WERI-Rb-1 (cell line): ENCODE measurements around the gene BRD7.

ENCODE experiments used
- DNase-seq: peaks from one replicate; pipeline ENCODE4 v3.0.0-alpha.2; 2020
- H3K27ac ChIP-seq: fragments of 250-450 bp; sonication (Bioruptor Pico); 2 replicates; pipeline ENCODE4 v1.5.1; 2020; ENCODE audit warnings: mild to moderate bottlenecking, moderate library complexity
- H3K27me3 ChIP-seq: fragments of 250-450 bp; sonication (Bioruptor Pico); 2 replicates; pipeline ENCODE4 v1.5.1; 2021; ENCODE audit warnings: mild to moderate bottlenecking, low read depth, moderate library complexity; ENCODE audit not compliant: insufficient read depth, severe bottlenecking
- H3K36me3 ChIP-seq: fragments of 250-450 bp; sonication (Bioruptor Pico); 2 replicates; pipeline ENCODE4 v1.5.1; 2020; ENCODE audit warnings: mild to moderate bottlenecking, moderate library complexity
- H3K4me3 ChIP-seq: 2 replicates; pipeline ENCODE4 v1.5.1; 2011; ENCODE audit warnings: low read depth, mild to moderate bottlenecking, control low read depth, low read length
- H3K9me3 ChIP-seq: fragments of 250-450 bp; sonication (Bioruptor Pico); 2 replicates; pipeline ENCODE4 v1.5.1; 2021; ENCODE audit warnings: mild to moderate bottlenecking, moderate library complexity; ENCODE audit not compliant: severe bottlenecking
- TF ChIP-seq, protein P1 (sequence below): IDR thresholded peaks from 2 replicates; pipeline ENCODE4 v1.5.1; 2011; ENCODE audit warnings: low read depth, mild to moderate bottlenecking, control low read depth, inconsistent platforms, low read length

BRD7 gene

DNA sequence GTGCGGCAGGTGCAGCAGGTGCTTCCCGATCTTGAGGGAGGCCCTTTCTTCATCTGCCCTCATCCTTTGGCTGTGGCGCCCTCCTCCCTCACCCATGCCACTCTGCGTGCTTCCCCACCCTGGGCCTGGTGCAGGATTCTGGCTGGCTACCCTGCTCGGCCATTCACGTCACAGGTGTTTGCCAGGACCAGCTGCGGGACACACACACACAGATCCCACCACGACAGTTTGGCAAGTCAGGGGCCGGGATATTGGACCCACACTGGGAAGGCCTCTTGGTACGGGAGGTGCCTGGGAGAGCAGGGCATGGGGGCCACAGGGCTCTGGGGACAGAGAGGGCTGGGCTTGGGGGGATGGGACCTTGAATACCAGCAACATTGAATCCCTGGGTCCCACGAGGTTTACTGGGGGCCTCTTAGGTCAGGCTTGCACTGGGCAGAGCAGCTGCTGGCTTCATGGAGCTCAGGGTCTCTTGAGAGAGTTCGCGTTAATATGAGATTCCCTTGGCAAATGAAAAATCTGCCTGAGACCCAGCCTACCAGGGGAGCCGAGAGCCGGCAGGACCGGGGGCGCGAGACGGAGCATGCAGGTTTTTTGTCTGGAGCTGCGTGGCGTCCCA lies 87.3 kb downstream of the BRD7 start:
- TF ChIP-seq, protein P1, sequence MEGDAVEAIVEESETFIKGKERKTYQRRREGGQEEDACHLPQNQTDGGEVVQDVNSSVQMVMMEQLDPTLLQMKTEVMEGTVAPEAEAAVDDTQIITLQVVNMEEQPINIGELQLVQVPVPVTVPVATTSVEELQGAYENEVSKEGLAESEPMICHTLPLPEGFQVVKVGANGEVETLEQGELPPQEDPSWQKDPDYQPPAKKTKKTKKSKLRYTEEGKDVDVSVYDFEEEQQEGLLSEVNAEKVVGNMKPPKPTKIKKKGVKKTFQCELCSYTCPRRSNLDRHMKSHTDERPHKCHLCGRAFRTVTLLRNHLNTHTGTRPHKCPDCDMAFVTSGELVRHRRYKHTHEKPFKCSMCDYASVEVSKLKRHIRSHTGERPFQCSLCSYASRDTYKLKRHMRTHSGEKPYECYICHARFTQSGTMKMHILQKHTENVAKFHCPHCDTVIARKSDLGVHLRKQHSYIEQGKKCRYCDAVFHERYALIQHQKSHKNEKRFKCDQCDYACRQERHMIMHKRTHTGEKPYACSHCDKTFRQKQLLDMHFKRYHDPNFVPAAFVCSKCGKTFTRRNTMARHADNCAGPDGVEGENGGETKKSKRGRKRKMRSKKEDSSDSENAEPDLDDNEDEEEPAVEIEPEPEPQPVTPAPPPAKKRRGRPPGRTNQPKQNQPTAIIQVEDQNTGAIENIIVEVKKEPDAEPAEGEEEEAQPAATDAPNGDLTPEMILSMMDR = no peak
- H3K36me3 ChIP-seq = no peaks in the 10 kb centered on the region
- no peak overlapping the region for H3K27ac ChIP-seq
- DNase-seq = no peak
- H3K9me3 ChIP-seq = peaks cover 1% of the 10 kb centered on the region
- no peak overlapping the region for H3K4me3 ChIP-seq
- no peaks in the 10 kb centered on the region for H3K27me3 ChIP-seq

DNA sequence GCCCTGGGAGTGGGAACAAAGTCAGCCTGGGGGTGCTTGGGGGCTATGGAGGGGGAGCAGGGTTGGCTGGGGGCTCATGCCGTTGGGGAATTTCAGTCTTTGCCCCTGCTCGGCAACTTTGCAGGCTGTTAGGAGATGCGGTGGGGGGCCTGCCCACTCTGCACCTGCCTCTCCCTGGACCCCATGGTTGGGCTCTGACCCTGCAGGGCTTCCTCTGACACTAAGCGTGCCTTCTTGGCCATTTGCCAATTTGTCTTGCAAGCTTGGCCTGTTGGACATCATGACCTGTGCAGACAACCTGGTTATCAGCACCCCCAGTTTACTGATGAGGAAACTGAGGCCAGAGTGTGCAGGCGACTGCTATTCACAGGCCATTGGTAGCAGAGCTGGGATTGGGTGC lies 87.9 kb downstream of the BRD7 start:
- no peak overlapping the region for H3K27ac ChIP-seq
- H3K36me3 ChIP-seq = no peaks in the 10 kb centered on the region
- no peak overlapping the region for H3K4me3 ChIP-seq
- no peak for DNase-seq
- H3K9me3 ChIP-seq = no peaks in the 10 kb centered on the region
- TF ChIP-seq, protein P1 = no peak
- no peaks in the 10 kb centered on the region for H3K27me3 ChIP-seq

DNA sequence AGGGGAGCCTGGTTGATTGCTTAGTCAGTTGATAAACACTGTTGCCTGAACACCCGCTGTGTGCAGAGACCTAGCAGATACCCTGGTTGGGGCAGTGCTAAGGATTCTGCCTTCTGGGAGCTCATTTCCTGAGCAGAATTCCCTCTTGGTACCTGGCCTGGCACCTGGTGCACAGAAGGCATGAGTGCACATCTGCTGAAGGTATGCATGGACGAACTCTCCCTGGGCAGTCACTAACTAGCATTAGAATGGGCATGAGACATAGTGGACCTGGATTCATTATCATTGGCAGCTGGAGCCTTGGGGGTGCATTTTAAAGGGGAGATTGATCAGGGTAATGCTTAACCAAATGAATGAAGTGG lies 89.3 kb downstream of the BRD7 start:
- Histone ChIP-seq H3K27ac (no peak overlapping the region), H3K27me3 (no peaks in the 10 kb centered on the region), H3K9me3 (no peaks in the 10 kb centered on the region), H3K36me3 (no peaks in the 10 kb centered on the region), H3K4me3 (no peak overlapping the region)
- DNase-seq = no peak
- TF ChIP-seq, protein P1 = no peak

GRCh38 chr16:50278251-50278650 lies 90.5 kb downstream of the BRD7 start:
- Histone ChIP-seq H3K4me3 (no peak overlapping the region), H3K9me3 (no peaks in the 10 kb centered on the region), H3K27ac (no peak overlapping the region), H3K36me3 (no peaks in the 10 kb centered on the region), H3K27me3 (no peaks in the 10 kb centered on the region)
- TF ChIP-seq, protein P1 = no peak
- no peak for DNase-seq

DNA sequence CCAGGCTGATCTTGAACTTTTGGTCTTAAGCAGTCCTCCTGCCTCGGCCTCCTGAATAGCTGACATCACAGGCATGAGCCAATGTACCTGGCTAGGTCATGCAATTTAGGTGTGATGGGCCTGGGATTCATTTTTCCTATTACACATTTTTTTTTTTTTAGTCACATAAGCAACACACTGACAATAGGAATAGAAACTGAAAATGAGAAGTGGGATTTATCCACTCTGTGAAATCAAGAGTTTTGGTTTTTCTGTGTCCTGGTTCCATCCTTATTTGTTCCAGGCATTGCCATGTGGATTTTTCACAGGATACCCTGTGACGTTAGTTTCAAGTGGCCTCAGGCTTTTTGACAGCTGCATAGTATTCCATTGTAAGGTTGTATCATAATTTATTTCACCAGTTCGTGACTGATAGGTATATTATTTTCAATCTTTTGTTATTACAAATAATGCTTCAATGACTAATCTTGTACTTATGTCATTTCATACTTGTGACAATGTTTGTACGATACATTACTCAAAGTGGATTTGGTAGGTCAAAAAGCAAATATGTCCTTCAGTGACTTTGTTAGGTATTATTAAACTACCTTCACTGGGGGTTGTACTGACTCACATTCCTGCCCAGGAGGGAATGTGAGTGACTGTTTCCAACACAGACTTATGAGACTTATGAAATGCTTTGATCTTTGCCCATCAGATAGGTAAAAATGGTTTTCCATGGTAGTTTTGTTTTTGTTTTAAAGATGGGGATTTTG lies 91.8 kb downstream of the BRD7 start:
- Histone ChIP-seq H3K27me3 (no peaks in the 10 kb centered on the region), H3K9me3 (no peaks in the 10 kb centered on the region), H3K36me3 (no peaks in the 10 kb centered on the region), H3K27ac (no peak overlapping the region), H3K4me3 (no peak overlapping the region)
- DNase-seq = no peak
- TF ChIP-seq, protein P1 = no peak

- no peak overlapping the region for H3K27ac ChIP-seq
- TF ChIP-seq, protein P1 = no peak
These were observed 92.5 kb downstream of the BRD7 start for GRCh38 chr16:50276326-50276640.

More at GRCh38 chr16:50276326-50276640, 92.5 kb downstream of the BRD7 start:
- Histone ChIP-seq H3K9me3 (no peaks in the 10 kb centered on the region), H3K36me3 (no peaks in the 10 kb centered on the region), H3K4me3 (no peak overlapping the region), H3K27me3 (no peaks in the 10 kb centered on the region)
- DNase-seq = no peak
